IPS-NIHi7 (cell line): ENCODE results near the gene SH3GL3.

Experiments used
- DNase-seq: peaks from one replicate; pipeline ENCODE4 v3.0.0; 2012; ENCODE audit warnings: mixed read lengths; ENCODE audit errors: extremely low spot score

SH3GL3 gene

DNA sequence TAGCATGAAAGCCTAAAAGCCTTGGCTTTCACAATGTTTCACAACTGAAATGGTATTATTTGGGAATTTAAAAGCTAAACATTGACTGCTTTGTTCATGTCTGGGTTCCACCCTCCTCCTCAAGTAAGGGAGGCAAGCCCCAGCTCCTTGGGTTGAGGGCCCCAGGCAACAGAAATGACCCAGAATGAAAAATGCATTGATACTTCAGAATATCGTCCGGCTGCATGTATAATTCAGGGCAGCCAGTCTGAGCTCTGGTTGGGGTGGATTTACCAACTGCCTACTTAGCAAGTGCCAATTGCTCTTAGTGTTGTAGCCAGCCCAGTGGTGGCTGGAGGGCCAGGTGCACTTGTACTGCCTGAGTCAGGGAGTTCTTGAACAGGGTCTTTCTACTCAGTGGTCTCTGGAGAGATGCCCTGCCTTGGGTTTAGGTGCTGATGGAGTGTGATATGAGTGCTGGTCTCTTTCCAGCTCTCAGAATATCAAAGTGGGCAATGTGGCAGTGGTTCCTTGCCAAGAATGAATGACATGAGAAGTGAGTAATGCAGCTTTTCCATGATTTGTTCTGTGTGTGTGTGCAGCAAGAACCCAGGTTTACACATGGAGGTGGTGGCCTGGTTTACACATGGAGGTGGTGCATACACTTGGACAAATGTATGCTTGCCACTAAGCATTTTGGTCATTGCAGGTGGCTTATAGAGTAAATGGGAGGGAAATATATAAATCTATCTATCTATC, 165.9 kb downstream of the SH3GL3 start:
- DNase-seq, result no peak

DNA sequence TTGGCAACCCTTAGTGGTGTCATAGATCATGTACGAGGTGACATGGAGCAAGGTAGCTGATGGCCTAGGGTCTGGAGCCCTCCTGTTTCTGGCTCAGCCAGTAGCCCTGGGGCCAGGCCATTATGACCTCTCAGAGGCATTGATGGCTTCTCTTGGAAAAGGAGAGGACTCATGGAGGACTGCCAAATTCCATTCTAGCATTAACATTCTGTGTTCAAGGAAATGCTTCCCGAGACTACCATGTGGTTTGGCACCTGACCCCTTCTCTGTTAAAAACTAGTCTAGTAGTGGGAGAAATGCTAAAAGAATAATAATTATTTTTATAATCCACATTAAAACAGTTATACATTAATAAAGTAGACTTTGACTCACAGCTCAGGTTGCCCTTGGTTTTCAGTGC, 166.6 kb downstream of the SH3GL3 start:
- DNase-seq, result no peak

DNA sequence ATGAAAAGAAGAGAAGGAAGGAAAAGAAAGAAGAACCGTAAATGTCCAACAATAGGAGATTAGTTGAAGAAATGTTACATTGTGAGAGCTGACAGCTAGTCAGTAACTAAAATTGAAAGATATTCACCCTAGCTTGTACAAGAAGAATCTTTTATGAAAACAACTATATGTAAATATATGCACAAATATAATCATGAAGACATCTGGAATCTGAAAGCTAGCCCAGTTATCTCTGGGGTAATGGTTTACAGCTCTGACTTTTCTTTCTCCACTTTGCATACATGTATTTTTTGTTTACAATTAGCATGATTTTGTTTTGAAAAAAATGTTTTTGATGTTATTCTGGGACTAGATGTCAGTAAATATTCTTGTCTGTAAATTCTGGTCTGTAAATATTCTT, 169.7 kb downstream of the SH3GL3 start:
- no peak for DNase-seq

DNA sequence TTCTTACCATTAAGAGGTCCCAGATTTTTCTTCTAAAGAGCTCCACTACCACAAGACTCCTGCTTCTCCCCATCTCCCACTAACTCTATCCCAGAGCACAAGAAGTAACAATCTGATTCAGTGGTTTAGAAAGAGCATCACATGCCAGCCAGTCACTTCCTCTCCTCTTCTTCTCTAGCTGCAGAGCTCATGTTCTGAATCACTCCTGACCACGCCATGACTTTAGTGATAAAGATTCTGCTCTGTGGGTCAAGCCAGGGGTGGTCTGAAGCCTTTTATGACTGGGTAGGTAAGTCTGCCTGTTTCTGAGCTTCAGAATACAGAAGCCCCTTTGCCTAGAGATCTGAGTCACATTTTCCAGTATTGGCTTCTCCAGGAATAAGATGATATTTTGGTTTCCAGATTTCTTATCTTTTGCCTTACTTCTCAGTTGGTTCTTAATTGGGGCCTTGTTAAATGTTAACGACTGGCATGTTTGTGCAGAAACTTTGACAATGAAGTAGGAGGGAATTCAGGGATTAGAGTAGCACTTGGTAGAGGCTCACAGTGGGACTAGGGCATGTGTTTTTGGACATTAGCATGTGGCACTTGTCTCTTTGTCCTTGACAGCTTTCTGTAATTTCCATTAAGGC, 179.1 kb downstream of the SH3GL3 start:
- no peak for DNase-seq

DNA sequence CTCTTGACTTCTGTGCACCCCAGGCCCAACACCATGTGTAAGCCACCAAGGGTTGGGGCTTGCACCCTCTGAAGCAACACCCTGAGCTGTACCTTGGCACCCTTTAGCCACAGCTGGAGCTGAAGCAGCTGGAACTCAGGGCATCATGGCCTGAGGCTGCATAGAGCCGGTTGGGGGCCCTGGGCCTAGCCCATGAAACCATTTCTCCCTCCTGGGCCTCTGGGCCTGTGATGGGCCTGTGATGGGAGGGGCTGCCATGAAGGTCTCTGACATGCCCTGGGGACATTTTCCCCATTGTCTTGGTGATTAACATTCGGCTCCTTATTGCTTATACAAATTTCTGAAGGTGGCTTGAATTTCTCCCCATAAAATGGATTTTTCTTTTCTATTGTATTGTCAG, 184.4 kb downstream of the SH3GL3 start:
- DNase-seq, result no peak

DNA sequence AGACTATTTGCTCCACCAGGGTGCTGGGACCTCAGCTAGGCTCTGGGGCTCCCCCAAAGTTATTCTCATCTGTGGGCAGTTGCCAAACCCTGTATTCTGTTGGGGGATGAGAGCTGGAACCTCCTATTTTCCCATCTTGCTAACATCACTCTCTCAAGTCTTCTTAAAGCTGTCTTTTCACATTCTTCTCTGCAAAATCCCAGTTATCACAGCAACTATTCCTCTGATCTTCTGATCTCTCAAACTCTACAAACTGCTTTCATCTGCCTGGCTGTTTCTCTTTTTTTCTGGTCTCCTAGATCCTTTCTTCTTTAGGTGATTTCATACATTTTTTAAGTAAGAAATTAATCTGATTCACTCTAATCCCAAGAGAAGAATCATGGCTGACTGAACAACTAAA, 196.1 kb downstream of the SH3GL3 start:
- DNase-seq, result no peak

DNA sequence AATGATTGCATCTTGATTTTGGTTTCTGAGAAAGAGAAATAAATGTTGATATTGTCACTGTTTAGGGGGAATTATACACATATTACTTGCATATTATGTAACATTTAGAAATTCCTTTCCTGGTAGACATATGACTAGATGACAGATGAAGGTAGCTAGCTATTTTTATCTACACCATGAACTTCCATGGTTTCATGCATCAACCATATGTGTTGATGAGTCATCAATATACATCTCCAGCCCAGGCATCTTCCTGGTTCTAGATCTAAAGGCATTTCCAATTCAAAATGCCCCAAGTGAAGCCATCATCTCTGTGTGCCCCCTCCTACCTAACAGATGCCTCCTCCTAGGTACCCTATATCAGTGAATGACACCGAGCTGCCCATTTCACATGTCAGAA, 197.3 kb downstream of the SH3GL3 start:
- no peak for DNase-seq

DNA sequence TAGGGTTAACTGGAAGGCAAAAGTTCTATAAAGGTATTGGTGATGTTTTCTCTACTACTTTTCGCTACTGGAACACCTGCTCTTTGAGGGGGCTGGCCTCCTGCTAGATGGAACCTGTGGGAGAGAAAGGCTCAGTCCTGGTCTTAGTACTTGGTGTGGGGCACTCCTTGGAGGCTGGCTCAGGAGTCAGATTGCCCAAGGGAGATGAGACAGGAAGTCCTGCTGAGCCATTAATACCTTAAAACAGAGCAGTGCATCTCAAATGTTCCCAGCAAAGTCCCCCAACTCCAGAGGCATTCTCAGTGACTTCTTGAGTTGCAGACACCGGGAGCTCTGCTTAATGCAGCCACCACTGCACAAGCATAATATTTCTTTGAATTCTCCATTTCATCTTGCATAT, 203.7 kb downstream of the SH3GL3 start:
- no peak for DNase-seq

DNA sequence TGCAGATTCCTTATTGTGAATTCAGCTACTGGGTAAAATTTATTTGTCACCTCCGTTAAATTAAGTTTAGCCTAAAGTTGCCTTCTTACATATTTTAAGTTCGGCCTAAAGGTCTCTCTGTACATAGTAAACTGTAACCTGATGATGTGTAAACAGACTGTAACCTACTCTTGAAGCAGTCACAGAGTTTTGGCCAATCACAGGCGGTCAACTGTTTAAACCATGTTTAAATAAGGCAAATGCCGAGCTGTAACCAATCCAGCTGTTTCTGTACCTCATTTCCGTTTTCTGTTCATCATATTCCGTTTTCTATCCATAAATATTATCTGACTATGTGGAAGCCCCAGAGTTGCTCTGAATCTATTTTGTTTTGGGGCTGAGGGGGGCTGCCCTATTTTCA, 204.4 kb downstream of the SH3GL3 start:
- no peak for DNase-seq

DNA sequence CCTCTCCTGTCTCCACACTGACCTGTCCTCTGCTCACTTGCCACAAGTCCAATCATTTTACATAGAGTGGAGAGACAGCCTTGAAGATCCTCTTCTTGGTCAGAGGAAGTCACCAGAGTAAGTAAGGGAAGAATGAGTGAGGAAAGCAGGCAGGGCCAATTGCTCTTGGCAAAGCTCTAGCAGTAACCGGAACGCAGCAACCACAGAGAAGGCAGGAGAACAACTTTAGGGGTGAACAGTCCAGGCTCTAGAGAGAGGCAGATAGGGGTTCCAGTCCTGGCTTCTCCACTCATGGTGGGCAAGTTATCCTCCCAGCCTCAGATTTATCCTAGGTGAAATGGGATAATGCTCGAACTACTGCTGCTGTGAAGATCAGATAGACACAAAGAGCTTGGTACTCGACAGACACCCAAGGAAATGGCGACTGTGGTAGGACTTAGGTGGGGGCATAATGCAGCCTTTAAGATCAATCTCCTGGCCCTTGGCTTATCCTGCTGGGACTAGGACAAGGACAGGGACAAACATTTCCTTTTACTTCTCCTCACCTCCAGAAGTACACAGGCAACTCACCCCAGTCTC, 205.6 kb downstream of the SH3GL3 start:
- no peak for DNase-seq

DNA sequence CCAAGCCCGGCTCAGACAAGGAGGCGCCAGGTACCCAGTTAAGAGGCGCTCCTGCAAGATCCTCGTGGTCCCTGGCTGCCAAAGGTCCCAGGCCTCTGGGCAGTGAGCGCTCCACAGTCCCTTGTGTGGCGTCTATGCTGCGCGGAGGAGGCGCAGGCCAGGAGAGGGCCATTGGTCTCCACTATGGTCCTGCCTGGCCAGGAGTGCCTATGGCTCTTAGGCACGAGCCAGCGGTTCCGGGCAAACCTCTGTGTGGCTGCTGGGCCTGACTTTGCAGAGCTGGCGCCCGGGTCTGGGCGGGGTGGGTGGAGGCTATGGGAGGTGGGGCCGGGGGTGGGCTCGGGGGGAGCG, 206.1 kb downstream of the SH3GL3 start:
- no peak for DNase-seq

DNA sequence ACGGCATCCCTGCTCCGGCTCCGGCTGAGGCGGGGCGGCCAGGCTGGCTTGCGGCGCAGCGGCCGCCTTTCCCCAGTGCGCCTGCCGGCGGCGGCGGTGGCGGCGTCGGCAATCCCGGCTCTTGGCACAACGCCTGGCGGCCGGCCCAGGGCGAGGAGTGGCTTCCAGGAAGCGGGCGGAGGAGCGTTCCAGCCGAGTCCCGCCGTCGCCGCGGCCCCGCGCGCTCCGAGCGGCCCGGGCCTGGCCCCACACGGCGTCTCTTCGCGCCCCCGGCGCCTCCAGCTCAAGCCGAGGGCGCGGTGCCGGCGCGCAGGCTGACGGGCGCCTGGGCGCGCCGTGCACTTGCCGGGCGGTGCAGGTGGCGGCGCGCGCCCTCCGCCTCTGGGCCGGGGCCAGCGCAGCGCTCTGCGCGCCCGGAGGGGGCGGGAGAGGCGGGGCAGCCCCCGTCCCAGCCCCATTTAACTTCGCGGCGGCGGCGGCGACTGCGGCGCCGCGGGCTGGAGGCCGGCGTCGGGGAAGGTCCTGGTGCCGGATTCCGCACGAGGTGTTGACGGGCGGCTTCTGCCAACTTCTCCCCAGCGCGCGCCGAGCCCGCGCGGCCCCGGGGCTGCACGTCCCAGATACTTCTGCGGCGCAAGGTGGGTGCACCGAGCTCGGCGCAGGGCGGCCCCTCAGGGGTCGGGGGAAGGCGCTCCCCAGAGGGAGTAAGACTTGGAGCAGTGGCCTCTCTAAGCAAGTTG, 206.7 kb downstream of the SH3GL3 start, which contains the start of gene ADAMTSL3:
ADAMTSL3 (plus strand) TSS at position 485 of the 740 bp plus-strand sequence. CDS start 1,639 bp downstream, outside the sequence.
- DNase-seq, result peak; percentile 82

DNA sequence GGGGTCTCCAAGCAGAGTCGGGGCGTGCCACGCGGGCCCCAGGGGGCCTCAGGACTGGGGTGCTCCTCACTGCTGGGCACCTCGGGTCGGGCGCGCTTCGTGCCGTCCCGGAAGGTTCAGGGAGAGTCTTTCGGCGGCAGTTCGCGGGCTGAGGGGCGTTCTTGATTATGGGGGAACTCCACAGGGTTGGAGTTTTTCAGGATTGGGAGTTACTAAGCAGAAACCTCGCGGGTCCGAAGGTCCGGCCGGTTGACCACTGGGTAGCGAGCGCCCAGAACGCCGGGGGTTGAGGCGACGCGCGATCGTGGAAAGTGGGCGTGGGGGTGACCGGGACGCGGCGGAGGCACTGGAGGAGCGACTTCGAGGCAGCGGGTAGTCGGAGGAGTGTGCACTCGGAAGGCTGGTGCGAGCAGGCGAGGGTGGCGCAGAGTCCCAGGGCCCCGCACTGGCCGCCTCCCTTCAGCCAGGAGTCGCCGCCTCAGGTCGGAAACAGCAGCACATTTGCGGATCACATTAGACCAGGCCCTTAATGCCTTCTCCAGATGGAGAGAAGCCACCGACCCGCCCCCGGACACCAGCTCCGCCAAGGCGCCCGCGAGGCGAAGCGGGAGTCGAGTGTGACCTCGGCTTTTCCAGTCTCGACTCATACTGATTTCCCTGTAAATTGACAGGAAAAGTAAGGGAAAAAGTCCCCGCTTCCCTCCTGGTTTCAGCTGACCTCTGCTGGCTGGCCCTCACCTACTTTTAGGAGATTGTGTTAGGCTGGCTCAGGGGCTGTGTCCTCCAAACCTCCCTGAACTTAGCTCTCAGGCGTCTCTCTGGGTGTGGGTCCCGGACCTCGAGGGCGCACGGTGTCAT, 207.5 kb downstream of the SH3GL3 start:
- DNase-seq, result peak; percentile 74

DNA sequence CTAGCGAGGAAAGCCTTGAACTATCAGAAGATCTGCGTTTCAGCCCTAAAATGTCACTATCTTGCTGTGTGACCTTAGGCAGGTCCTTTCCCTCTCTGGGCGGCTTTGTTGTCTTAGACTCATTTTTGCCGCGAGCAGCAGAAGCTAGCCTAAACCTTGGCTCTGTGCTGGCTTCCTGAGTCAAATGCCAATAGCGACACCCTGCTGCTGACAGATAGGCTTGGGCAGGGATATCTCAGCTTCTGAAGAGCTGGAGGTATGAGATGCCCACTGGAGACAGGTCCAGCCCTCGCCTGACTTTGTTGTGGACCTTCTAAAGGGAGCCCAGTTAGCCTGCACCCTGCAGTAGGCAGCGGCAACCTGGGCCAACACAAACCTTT, 208.1 kb downstream of the SH3GL3 start:
- DNase-seq, result no peak

DNA sequence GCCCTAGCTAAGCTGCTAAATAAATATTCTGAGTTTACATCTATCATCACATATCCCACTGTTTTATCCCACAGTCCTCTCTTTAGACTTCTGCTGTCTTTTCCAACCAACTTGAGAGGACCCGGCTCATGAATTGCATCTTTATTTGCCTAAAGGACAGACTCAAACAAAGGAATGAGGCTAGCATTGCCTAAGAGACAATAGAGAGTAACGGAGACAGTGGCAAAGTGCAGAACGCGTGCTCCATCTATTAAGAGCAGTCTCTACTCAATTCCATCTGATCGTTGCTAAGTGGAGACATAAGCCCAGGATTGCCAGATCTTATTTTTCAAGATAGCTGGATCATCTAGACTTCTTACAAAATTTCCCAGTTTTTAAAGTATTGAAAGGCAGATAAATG, 209.1 kb downstream of the SH3GL3 start:
- DNase-seq, result no peak

DNA sequence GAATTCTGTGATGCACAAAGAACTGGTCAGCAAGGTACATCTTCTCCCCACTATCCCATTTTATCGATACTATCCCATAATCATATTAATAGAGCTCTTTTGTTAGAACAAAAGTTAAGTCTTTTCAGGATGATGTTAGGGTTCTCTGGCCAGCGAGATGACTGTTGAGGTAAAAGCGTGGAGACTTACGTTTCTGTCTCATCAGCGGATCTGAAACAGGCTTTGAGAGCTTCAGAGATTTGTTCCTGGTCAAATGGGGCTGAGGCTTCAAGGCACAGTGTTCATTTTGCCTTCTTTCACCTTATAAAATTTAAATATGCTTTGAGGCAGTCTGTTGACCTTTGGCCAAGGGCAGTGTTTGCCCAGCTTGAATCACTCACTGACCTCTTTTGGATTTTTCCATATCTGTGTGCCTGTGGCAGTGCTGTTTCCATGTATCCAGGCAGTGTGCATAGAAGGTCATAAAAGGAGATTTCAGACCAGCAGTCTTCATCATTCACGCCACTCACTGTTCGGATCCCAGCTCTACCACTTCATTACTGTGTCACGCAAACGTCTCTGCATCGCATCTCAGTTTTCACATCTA, 209.9 kb downstream of the SH3GL3 start:
- no peak for DNase-seq

DNA sequence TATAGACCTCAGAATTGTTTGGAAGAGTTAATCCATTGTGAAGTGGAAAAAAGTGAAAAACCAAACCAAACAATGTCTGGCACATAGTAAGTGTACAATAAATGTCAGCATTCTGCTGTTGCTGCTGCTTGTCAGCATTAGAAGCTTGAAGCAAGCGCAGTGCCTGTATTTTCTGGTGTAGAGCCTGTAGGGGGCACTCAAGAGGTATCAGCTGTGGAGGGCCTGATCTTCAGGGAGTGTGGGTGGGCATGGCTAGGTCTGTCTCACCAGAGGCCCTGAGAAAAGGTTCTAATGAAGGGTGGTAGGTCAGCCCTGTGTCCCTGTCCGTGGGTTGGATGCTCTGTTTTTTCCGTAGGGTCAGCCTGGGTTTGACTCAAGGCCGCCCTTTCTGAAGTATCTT, 210.4 kb downstream of the SH3GL3 start:
- peak; percentile 77 for DNase-seq

DNA sequence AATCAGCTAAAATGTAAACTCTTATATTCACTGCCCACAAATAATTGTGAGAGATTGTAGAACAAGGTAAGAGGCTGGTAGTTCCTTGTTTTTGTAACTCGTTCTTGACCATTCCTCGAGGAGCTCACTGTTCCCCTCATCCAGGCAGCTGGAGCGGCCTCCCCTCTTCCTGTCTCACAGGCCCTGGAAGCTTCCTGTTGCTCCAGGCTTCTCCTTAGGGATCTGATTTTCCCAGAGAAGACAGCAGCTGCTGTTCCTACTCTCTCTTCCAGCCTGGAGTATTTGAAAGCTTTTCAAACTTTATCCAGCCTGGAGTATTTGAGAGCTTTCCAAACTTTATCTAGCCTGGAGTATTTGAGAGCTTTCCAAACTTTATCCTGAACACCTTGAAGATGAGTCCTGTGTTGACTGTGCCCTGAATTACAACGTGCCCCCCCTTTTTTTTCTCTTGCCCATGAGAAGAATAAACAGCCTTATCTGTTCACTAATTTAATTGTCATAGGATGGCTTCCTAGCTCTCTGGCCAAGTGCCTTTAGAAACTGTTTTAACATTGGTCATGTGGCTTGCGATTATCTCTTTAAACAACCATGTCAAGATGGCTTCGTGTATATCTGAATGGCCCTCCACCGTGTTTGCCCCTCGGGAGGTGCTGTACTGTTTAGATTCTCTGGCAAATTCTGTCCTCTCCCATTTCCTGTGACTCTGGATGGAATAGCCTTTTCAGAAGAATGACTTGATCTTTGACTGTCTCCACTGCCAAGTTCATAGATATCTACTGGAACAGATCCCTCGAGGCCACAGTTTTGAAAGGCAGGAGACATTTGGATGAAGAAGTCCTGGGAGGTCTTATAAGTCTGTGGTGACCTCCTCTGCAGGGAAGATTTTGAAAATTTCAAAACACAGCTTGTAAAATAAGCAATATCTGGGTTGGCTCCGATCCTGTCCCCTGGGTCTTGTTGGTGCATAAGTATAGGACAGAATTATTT, 211.6 kb downstream of the SH3GL3 start:
- DNase-seq, result no peak

DNA sequence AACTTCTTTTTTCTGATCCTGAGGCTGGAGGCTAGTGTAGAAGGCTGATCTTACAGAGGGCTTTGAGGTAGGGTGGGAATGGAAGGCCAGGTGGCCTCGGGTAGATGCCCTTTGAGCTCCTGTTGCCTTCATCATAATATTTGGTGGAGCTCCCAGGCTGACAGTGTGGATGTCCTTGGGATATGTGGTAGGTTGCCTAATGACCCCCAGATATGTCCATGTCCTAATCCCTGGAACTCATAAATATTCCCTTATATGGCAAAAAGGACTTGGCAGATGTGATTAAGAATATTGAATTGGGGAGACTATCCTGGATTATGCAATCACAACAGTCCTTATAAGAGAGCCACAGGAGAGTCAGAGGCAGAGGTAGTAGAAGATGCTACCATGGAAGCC, 212.3 kb downstream of the SH3GL3 start:
- no peak for DNase-seq

DNA sequence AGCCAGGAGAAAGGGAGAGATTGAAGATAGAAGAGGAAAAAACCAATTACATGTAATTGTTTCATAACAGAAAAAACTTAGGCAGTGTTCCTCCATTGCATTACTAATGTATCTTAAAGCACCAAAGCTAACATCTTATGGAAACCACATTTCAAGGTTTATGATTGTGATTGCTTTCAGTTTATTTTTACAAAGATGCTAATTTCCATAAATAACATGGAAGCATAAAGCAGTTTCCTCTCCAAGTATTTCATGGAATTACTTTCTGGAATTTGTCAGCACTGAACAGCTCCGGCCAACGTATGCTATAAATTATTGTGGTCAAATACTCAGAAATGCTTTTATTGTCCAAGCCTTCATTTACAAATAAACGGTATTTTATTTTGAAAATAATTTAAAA, 218.3 kb downstream of the SH3GL3 start:
- no peak for DNase-seq
